Activated CD8-positive, alpha-beta T cell treated with anti-CD3 and anti-CD28 coated beads for 36 hours (primary cell): Measurements from ENCODE around the gene GNRH2. TPM values are rescaled to one million over a fixed set of nuclear protein-coding genes. Genes with fewer than 3 reads are reported as not detected.
A peak's percentile ranks its signal among the peaks of the same experiment; 100 is the strongest.

Experiments used
- ATAC-seq: fragments of 200-7000 bp; cut with Tn5 transposase; one replicate; pipeline ENCODE4 v1.10.0; 2021; ENCODE audit warnings: mild to moderate bottlenecking, moderate library complexity
- CTCF ChIA-PET: fragments of 350-600 bp; sonication (Branson Sonifier 250); formaldehyde crosslinking; loops from one replicate; lab custom pipeline; 2021; ENCODE audit warnings: antibody characterized with exemption; lab: Charles Lee
- POLR2A ChIA-PET: fragments of 350-600 bp; sonication (Branson Sonifier 250); formaldehyde crosslinking; loops from one replicate; lab custom pipeline; 2021; ENCODE audit warnings: antibody characterized with exemption; lab: Charles Lee
- DNase-seq: peaks from one replicate; pipeline ENCODE4 v3.0.0-alpha.2; 2020
- H3K27ac Mint-ChIP-seq: one replicate; pipeline ENCODE4 v1.8.0; 2021; ENCODE audit warnings: mild to moderate bottlenecking, mixed read lengths
- H3K27me3 Mint-ChIP-seq: one replicate; pipeline ENCODE4 v1.8.0; 2021; ENCODE audit warnings: mixed read lengths
- H3K36me3 Mint-ChIP-seq: one replicate; pipeline ENCODE4 v1.8.0; 2021; ENCODE audit warnings: low read depth, mixed read lengths
- H3K4me1 Mint-ChIP-seq: one replicate; pipeline ENCODE4 v1.8.0; 2021; ENCODE audit warnings: low read depth, mixed read lengths
- H3K4me3 Mint-ChIP-seq: one replicate; pipeline ENCODE4 v1.8.0; 2021; ENCODE audit warnings: mild to moderate bottlenecking, moderate library complexity, mixed read lengths
- H3K9me3 Mint-ChIP-seq: one replicate; pipeline ENCODE4 v1.8.0; 2021; ENCODE audit warnings: mixed read lengths
- intact Hi-C: fragments of 100-400 bp; cut with micrococcal nuclease; formaldehyde crosslinking; loops from one replicate; pipeline ENCODE4 v1.10.0; 2022
- total RNA-seq, 2 experiments: library from RNA; stranded (reverse); gene quantifications; one replicate each; pipeline ENCODE4 v1.2.3, GENCODE V29; 2021
- TF ChIP-seq, protein P1 (sequence below): fragments of 200-600 bp; IDR thresholded peaks from one replicate; pipeline ENCODE4 v1.8.0; 2022; ENCODE audit warnings: antibody characterized with exemption, mild to moderate bottlenecking

GNRH2 gene
- total RNA-seq, 2 experiments from 2014 or later: 0.36 to 0.85 TPM

DNA sequence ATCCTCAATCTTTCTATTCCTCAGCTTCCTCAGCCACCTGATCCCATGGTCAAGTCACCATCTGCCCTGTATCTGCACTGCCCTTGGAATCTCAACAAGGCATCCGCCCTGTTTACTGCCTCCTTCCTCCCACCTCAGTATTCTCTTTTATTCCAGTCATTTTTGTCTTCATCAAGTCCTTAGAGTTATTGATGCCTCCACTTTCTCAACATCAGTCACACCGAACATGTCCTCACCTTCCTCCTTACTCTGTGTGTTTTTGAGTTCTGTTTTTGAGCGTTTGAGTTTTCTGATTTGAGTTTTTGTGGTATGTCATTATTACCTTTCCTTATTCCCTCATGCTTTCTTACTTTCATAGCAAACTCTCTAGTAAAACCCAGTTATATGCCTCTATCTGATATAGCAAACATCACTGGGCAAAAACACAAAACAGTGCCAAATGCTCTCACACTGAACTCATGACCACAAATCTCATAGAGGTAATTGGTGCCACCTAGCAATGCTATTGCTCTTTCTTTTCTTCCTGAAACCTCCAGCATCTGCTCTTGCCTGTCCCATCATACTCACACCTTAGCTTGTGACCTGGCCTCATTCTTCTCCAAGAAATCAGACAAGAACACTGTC lies 11.8 kb upstream of the GNRH2 start:
- H3K4me3 Mint-ChIP-seq: no peak overlapping the region
- H3K27me3 Mint-ChIP-seq: no peaks in the 10 kb centered on the region
- no peaks in the 10 kb centered on the region for H3K4me1 Mint-ChIP-seq
- no peak for ATAC-seq
- H3K36me3 Mint-ChIP-seq: peaks cover 20% of the 10 kb centered on the region
- TF ChIP-seq, protein P1, sequence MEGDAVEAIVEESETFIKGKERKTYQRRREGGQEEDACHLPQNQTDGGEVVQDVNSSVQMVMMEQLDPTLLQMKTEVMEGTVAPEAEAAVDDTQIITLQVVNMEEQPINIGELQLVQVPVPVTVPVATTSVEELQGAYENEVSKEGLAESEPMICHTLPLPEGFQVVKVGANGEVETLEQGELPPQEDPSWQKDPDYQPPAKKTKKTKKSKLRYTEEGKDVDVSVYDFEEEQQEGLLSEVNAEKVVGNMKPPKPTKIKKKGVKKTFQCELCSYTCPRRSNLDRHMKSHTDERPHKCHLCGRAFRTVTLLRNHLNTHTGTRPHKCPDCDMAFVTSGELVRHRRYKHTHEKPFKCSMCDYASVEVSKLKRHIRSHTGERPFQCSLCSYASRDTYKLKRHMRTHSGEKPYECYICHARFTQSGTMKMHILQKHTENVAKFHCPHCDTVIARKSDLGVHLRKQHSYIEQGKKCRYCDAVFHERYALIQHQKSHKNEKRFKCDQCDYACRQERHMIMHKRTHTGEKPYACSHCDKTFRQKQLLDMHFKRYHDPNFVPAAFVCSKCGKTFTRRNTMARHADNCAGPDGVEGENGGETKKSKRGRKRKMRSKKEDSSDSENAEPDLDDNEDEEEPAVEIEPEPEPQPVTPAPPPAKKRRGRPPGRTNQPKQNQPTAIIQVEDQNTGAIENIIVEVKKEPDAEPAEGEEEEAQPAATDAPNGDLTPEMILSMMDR: no peak
- CTCF ChIA-PET: interaction anchor here (0.6 to 1.4 kb wide), 2 partner anchors 22 to 279 kb away, joined by 3 to 5 read pairs; no protein-coding TSS in a partner anchor
- POLR2A ChIA-PET: no interaction called here
- DNase-seq: no peak
- H3K9me3 Mint-ChIP-seq: no peaks in the 10 kb centered on the region
- intact Hi-C loops: no loop called here
- no peak overlapping the region for H3K27ac Mint-ChIP-seq

GRCh38 chr20:3032624-3033023 lies 10.8 kb upstream of the GNRH2 start:
- ChIA-PET POLR2A (no interaction called here), CTCF (no interaction called here)
- Mint-ChIP-seq H3K4me3 (no peak overlapping the region), H3K4me1 (no peaks in the 10 kb centered on the region), H3K27ac (no peak overlapping the region), H3K9me3 (no peaks in the 10 kb centered on the region), H3K36me3 (peaks cover 15% of the 10 kb centered on the region), H3K27me3 (no peaks in the 10 kb centered on the region)
- no peak for DNase-seq
- ATAC-seq: no peak
- intact Hi-C loops: no loop called here
- TF ChIP-seq, protein P1: no peak

DNA sequence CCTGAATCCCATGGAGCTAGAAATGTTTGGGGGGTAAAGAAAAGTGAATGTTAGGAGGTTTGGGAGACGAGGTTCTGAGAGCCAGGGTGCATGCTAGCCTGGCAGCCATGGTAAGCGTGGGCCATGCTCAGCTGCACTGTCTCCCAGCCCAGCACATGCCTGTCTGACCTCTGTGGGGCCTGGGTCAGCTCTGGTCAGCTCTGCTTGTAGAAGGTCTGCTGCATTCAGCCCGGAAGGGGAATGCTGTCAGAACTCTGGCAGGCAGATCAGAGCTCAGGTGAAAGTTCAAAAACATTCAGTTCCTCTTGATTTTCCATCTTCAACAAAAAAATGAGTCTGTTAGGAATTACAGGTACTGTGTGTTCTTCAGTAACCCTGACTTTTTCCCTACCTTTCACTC lies 5.8 kb upstream of the GNRH2 start:
- no peak overlapping the region for H3K4me3 Mint-ChIP-seq
- ChIA-PET POLR2A (no interaction called here), CTCF (interaction anchor here (1.2 kb wide), 1 partner anchor 16 kb away, joined by 5 read pairs; no protein-coding TSS in a partner anchor)
- intact Hi-C loops: no loop called here
- H3K27ac Mint-ChIP-seq: no peak overlapping the region
- H3K36me3 Mint-ChIP-seq: peaks cover 19% of the 10 kb centered on the region
- no peak for DNase-seq
- TF ChIP-seq, protein P1: no peak
- no peaks in the 10 kb centered on the region for H3K27me3 Mint-ChIP-seq
- H3K4me1 Mint-ChIP-seq: no peaks in the 10 kb centered on the region
- ATAC-seq: no peak
- no peaks in the 10 kb centered on the region for H3K9me3 Mint-ChIP-seq

DNA sequence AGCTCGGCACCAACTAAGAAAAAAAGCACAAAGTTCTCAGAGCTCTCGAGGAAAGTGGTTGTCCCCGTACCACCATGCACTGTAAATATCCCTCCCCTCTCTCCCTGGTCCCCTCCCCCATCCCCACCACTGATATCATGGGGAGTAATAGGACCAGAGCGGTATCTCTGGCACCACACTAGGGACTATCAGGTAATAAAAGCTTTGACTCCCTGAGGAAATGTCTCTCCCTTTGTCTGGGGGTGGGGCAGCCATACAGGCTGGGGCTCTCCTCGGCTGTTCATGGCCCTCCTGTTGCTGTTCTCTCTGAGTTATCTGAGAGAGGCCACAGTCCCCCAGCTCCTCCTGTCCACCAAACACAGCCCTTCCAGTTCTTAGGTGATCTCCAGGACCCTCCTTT lies 5.0 kb upstream of the GNRH2 start:
- ChIA-PET CTCF (interaction anchor here (1.1 to 1.2 kb wide), 2 partner anchors 8 to 15 kb away, joined by 4 to 5 read pairs; no protein-coding TSS in a partner anchor), POLR2A (interaction anchor here (1.7 kb wide), 1 partner anchor 27 kb away, joined by 4 read pairs; no protein-coding TSS in a partner anchor)
- H3K36me3 Mint-ChIP-seq: peaks cover 19% of the 10 kb centered on the region
- intact Hi-C loops: no loop called here
- TF ChIP-seq, protein P1: no peak
- ATAC-seq: no peak
- H3K27ac Mint-ChIP-seq: peak overlapping the region; percentile 13
- DNase-seq: no peak
- no peak overlapping the region for H3K4me3 Mint-ChIP-seq
- H3K4me1 Mint-ChIP-seq: no peaks in the 10 kb centered on the region
- no peaks in the 10 kb centered on the region for H3K9me3 Mint-ChIP-seq
- H3K27me3 Mint-ChIP-seq: no peaks in the 10 kb centered on the region

- peaks cover 19% of the 10 kb centered on the region for H3K36me3 Mint-ChIP-seq
- TF ChIP-seq, protein P1: no peak
- no peak overlapping the region for H3K27ac Mint-ChIP-seq
- DNase-seq: no peak
- H3K4me3 Mint-ChIP-seq: no peak overlapping the region
- no peak for ATAC-seq
- POLR2A ChIA-PET: interaction anchor here (1.7 kb wide), 1 partner anchor 28 kb away, joined by 4 read pairs; no protein-coding TSS in a partner anchor
- intact Hi-C loops: no loop called here
- H3K4me1 Mint-ChIP-seq: no peaks in the 10 kb centered on the region
- no peaks in the 10 kb centered on the region for H3K9me3 Mint-ChIP-seq
- CTCF ChIA-PET: interaction anchor here (0.8 kb wide), 1 partner anchor 14 kb away, joined by 3 read pairs; no protein-coding TSS in a partner anchor
- H3K27me3 Mint-ChIP-seq: no peaks in the 10 kb centered on the region
These were observed 4.0 kb upstream of the GNRH2 start for GRCh38 chr20:3039426-3039825.
